T follicular helper cell (primary cell): ENCODE data around the gene CLHC1.
"Not testable (repeated sequence)": the region's sequence is repeated elsewhere in the genome, so short reads cannot be mapped to it uniquely, and the experiment has no call there.

Source experiments
- DNase-seq: peaks from one replicate; pipeline ENCODE4 v3.0.0-alpha.2; 2020; ENCODE audit warnings: low read depth

CLHC1 gene

GRCh38 chr2:55153584-55154299 is 78.4 kb downstream of the CLHC1 start:
- no peak for DNase-seq

- no peak for DNase-seq
These were observed 79.3 kb downstream of the CLHC1 start for GRCh38 chr2:55152475-55153412.

GRCh38 chr2:55151733-55152433 is 80.2 kb downstream of the CLHC1 start:
- no peak for DNase-seq

GRCh38 chr2:55150834-55151233 is 81.3 kb downstream of the CLHC1 start:
- DNase-seq, result no peak

- no peak for DNase-seq
These were observed 83.8 kb downstream of the CLHC1 start for GRCh38 chr2:55148269-55148668.

GRCh38 chr2:55147531-55147930 is 84.6 kb downstream of the CLHC1 start:
- no peak for DNase-seq

GRCh38 chr2:55147041-55147440 is 85.1 kb downstream of the CLHC1 start:
- no peak for DNase-seq

GRCh38 chr2:55146263-55146662 is 85.8 kb downstream of the CLHC1 start:
- DNase-seq, result no peak

- no peak for DNase-seq
These were observed 86.9 kb downstream of the CLHC1 start for GRCh38 chr2:55144922-55145820.

GRCh38 chr2:55143706-55144105 is 88.4 kb downstream of the CLHC1 start:
- DNase-seq, result not testable (repeated sequence)

GRCh38 chr2:55142518-55142917 is 89.6 kb downstream of the CLHC1 start:
- DNase-seq, result no peak

- no peak for DNase-seq
These were observed 90.3 kb downstream of the CLHC1 start for GRCh38 chr2:55141572-55142413.

GRCh38 chr2:55140316-55141219 is 91.5 kb downstream of the CLHC1 start:
- DNase-seq, result no peak

GRCh38 chr2:55139305-55139704 is 92.8 kb downstream of the CLHC1 start:
- no peak for DNase-seq

GRCh38 chr2:55138882-55139229 is 93.2 kb downstream of the CLHC1 start:
- DNase-seq, result no peak

GRCh38 chr2:55138014-55138881 is 93.8 kb downstream of the CLHC1 start:
- DNase-seq, result no peak

- no peak for DNase-seq
These were observed 94.8 kb downstream of the CLHC1 start for GRCh38 chr2:55137024-55137958.
